Activated T-cell treated with anti-CD3 and anti-CD28 coated beads, Interleukin-2, amount 50 U/mL, for 72 hours (primary cell): ENCODE data around the gene FYB2. TPM values are rescaled to one million over a fixed set of nuclear protein-coding genes. Genes with fewer than 3 reads are reported as not detected.

Experiments
- ATAC-seq, 2 donors: fragments of 150-1000 bp; cut with Tn5 transposase; replicated peaks in 1 of 2; 2 replicates each; pipeline ENCODE4 v1.10.0; 2021; ENCODE audit warnings: moderate library complexity in 2 of 2, mild to moderate bottlenecking in 1 of 2
- DNase-seq, 2 donors: peaks; one replicate each; pipeline ENCODE4 v3.0.0; 2021 to 2022; ENCODE audit warnings: mixed read lengths in 1 of 2
- H3K27ac Mint-ChIP-seq: one replicate; pipeline ENCODE4 v1.8.0; 2022; ENCODE audit warnings: mild to moderate bottlenecking, moderate library complexity, mixed read lengths
- H3K27me3 Mint-ChIP-seq: one replicate; pipeline ENCODE4 v1.8.0; 2022; ENCODE audit warnings: low read depth, mixed read lengths
- H3K36me3 Mint-ChIP-seq, 2 donors: one replicate each; pipeline ENCODE4 v1.8.0; 2022; ENCODE audit warnings: mixed read lengths in 2 of 2, mild to moderate bottlenecking in 1 of 2; ENCODE audit not compliant: insufficient read depth in 2 of 2
- H3K4me1 Mint-ChIP-seq: one replicate; pipeline ENCODE4 v1.8.0; 2022; ENCODE audit warnings: low read depth, mixed read lengths
- H3K4me3 Mint-ChIP-seq, 2 donors: one replicate each; pipeline ENCODE4 v1.8.0; 2022; ENCODE audit warnings: mild to moderate bottlenecking in 2 of 2, mixed read lengths in 2 of 2, moderate library complexity in 2 of 2
- H3K9me3 Mint-ChIP-seq, 2 donors: one replicate each; pipeline ENCODE4 v1.8.0; 2022; ENCODE audit warnings: mixed read lengths in 2 of 2
- total RNA-seq, 2 donors: library from RNA; stranded (reverse); gene quantifications; one replicate each; pipeline ENCODE4 v1.2.3, GENCODE V29; 2022

FYB2 gene
- total RNA-seq, 2 donors from 2014 or later: not detected

DNA sequence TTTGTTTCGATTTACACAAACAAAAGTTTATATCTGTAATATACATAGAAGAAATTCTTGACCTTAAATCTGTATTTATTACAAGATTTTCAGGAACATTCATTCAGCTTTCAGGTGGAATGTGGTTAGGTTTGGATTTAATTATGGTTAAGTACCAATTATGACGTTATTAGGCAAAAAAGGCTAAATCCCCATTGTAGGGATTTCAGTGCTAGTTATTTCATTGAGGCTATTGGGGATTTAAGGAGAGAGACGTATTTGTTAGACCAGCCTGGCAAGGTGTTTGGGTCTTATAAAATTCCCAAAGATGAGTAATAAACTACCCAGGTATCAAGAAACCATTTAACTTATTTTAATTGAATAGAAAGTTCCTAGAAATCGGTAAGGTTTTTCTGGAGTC lies 148.1 kb downstream of the FYB2 start:
- Mint-ChIP-seq H3K4me1 (no peaks in the 10 kb centered on the region), H3K4me3 (no peak overlapping the region), H3K27ac (no peak overlapping the region), H3K9me3 (peaks cover 0 to 4% of the 10 kb centered on the region in 2 donors), H3K36me3 (no peaks in the 10 kb centered on the region), H3K27me3 (peaks cover 12% of the 10 kb centered on the region)
- ATAC-seq (no peak), DNase-seq (no peak)

DNA sequence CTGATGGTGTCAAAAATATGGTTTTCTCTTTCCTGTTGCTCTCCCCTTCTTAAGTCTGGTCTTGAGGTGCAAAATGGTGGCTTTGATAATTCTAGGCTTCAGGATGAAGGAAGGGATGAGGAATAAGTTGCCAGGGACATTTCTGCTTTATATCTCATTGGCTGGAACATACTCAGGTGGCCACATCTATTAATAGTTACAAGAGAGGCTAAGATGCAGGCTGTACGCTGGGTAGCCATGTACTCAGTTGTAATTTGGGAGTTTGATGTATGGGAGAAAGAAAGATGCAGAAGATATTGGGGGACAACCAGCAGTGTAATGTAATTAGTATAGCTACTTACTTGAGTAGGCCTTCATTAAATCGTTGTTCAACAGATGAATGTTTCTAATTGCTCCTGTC lies 148.9 kb downstream of the FYB2 start:
- Mint-ChIP-seq H3K27me3 (peaks cover 12% of the 10 kb centered on the region), H3K27ac (no peak overlapping the region), H3K4me3 (no peak overlapping the region), H3K9me3 (peaks cover 0 to 3% of the 10 kb centered on the region in 2 donors), H3K36me3 (no peaks in the 10 kb centered on the region), H3K4me1 (no peaks in the 10 kb centered on the region)
- no peak for DNase-seq
- ATAC-seq: no peak

Other genes with a start within 250 kb of the FYB2 start
- gene PLPP3, start 239.8 kb downstream of the FYB2 start, total RNA-seq: not detected
- not detected for gene PRKAA2, start 174.1 kb downstream of the FYB2 start, total RNA-seq
- gene C8A, start 35.4 kb upstream of the FYB2 start, total RNA-seq: not detected
- gene C8B, start 146.6 kb upstream of the FYB2 start, total RNA-seq: not detected